ENCODE data around the gene CHPF. TPM values are rescaled to one million over a fixed set of nuclear protein-coding genes. Genes with fewer than 3 reads are reported as not detected.

CHPF gene
- total RNA-seq, 1 experiment from 2014 or later = 13.8 TPM

DNA sequence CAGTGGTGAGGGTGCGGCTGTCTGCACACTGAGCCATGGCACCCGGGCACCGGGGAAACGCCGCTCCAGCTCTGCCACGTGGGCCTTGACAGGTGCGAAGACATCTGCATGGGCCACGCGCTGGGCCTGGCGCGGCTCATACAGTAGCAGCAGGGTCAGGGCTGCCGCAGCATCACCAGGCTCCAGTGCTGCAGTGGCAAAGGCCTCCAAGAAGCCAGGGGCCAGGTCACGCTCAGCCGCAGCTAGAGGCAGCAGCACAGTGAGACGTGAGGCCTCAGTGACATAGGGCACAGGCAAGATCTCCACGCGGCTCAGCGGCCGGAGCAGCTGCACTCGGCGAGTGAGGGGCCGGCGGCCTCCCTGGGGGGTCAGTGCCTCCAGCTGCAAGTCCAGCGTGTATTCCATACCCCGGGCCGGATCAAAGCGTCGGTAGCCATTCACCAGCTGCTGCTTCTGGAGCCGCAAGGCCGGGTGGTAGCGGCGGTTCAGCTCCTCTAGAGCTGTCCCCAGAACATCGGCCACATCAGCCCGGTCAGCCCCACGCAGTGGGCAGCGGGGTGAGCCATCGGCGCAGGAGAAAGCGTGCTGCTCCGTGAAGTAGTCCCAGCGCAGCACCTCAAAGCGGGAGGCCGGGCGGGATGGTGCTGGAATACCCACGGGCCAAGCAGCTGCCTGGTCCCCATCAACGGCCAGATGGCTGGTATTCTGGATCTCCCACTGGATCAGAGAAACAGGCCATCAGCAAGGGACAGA lies 3.5 kb downstream of the CHPF start:
- no peak overlapping the region for H3K27ac ChIP-seq (ENCODE audit: low read depth, low read length, poor library complexity, severe bottlenecking)
- DNase-seq (ENCODE audit: low spot score) = no peak
- H3K9me3 ChIP-seq (ENCODE audit: low read depth, low read length, poor library complexity, severe bottlenecking) = no peaks in the 10 kb centered on the region
- H3K27me3 ChIP-seq (replicated peaks; ENCODE audit: insufficient read depth, low read depth, low read length, poor library complexity) = no peaks in the 10 kb centered on the region
- no TSS peak for BruUV-seq (replicated peaks)
- TF ChIP-seq, protein P1, sequence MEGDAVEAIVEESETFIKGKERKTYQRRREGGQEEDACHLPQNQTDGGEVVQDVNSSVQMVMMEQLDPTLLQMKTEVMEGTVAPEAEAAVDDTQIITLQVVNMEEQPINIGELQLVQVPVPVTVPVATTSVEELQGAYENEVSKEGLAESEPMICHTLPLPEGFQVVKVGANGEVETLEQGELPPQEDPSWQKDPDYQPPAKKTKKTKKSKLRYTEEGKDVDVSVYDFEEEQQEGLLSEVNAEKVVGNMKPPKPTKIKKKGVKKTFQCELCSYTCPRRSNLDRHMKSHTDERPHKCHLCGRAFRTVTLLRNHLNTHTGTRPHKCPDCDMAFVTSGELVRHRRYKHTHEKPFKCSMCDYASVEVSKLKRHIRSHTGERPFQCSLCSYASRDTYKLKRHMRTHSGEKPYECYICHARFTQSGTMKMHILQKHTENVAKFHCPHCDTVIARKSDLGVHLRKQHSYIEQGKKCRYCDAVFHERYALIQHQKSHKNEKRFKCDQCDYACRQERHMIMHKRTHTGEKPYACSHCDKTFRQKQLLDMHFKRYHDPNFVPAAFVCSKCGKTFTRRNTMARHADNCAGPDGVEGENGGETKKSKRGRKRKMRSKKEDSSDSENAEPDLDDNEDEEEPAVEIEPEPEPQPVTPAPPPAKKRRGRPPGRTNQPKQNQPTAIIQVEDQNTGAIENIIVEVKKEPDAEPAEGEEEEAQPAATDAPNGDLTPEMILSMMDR (conservative IDR thresholded peaks at IDR 0.05; ENCODE audit: low read depth, low read length) = no peak
- no peak for TF ChIP-seq EZH2 (IDR thresholded peaks at IDR 0.05; ENCODE audit: borderline replicate concordance, low read depth, low read length, poor library complexity, severe bottlenecking)
- intact Hi-C loops (cut with micrococcal nuclease; ENCODE audit: unreplicated experiment) = no loop called here
- ChIA-PET CTCF (interaction anchor here (0.6 kb wide), 1 partner anchor 183 kb away, joined by 6 read pairs; no protein-coding TSS in a partner anchor), POLR2A (ENCODE audit: low non-redundant PET) (no interaction called here)
- no peak overlapping the region for H3K4me3 ChIP-seq (ENCODE audit: low read depth, low read length, poor library complexity, severe bottlenecking)
- H3K4me1 ChIP-seq (ENCODE audit: insufficient read depth, low read length, poor library complexity, severe bottlenecking) = peaks cover 17% of the 10 kb centered on the region
- H3K36me3 ChIP-seq (ENCODE audit: insufficient read depth, low read length, poor library complexity, severe bottlenecking) = peaks cover 3% of the 10 kb centered on the region

DNA sequence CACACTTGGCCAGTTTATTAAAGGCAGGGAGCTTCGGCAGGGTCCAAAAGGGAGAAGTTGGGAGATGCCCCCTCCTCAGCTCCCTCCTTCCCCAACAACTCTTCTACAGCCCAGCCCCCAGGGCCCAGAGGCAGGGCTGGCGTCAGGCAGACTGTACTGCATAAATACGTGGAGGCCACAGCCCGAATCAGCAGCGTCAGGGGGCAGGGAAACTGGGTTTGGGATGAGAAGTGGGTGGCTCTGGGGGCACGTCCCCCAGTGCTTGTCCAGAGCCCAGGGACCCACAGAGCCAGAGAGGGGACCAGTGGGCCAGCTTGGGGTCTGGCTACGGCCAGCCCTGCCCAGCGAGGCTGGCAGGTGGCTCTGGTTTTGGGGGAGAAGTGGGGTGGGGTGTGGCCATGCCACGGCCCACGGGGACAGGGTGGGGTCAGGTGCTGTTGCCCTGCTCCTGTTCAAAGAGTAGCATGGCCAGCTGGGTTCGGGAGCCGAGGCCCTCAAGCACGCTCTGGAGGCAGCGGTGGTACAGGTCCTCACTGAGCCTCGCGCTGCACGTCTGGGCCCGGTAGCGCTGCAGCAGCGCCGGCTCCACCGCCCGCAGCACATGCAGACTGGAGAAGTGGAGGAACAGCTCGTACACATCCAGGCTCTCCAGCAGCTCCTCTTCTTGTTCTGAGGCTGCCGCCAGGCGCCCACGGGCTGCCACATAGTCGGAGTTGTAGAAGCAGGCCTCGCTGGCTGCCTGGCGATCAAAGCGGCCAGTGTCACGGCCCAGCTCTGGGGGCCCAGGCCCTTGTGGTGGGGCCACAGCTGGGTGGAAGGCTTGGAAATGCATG lies 4.4 kb downstream of the CHPF start:
- Histone ChIP-seq H3K27ac (ENCODE audit: low read depth, low read length, poor library complexity, severe bottlenecking) (no peak overlapping the region), H3K9me3 (ENCODE audit: low read depth, low read length, poor library complexity, severe bottlenecking) (no peaks in the 10 kb centered on the region), H3K4me1 (ENCODE audit: insufficient read depth, low read length, poor library complexity, severe bottlenecking) (peaks cover 12% of the 10 kb centered on the region), H3K36me3 (ENCODE audit: insufficient read depth, low read length, poor library complexity, severe bottlenecking) (peaks cover 3% of the 10 kb centered on the region), H3K4me3 (ENCODE audit: low read depth, low read length, poor library complexity, severe bottlenecking) (no peak overlapping the region), H3K27me3 (replicated peaks; ENCODE audit: insufficient read depth, low read depth, low read length, poor library complexity) (no peaks in the 10 kb centered on the region)
- POLR2A ChIA-PET (ENCODE audit: low non-redundant PET) = no interaction called here
- no peak for TF ChIP-seq EZH2 (IDR thresholded peaks at IDR 0.05; ENCODE audit: borderline replicate concordance, low read depth, low read length, poor library complexity, severe bottlenecking)
- TF ChIP-seq, protein P1 (conservative IDR thresholded peaks at IDR 0.05; ENCODE audit: low read depth, low read length) = no peak
- CTCF ChIA-PET = interaction anchor here (0.6 kb wide), 1 partner anchor 182 kb away, joined by 6 read pairs; no protein-coding TSS in a partner anchor
- no peak for DNase-seq (ENCODE audit: low spot score)
- intact Hi-C loops (cut with micrococcal nuclease; ENCODE audit: unreplicated experiment) = no loop called here
- no TSS peak for BruUV-seq (replicated peaks)

DNA sequence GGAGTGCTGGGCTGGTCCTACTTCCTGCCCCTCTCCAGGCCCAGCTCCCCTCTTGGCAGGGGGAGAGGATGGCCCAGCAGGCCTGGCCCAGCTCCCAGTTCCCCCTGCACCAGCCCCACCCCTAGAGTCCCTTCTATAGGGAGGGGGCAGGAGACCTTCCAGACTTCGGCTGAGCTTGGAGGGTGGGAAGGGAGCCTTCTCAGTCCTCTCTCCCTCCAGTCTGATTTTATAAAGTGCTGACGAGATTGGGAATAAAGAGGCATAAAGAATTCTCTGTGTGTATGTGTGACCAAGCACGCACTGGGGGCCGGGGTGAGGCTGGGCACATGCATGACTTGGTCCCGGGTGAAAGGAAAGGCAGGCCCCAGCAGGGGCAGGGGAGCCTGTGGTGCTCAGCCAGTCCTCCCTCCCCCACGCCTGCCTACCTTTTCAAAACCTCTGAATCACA lies 5.1 kb downstream of the CHPF start:
- no peak for DNase-seq (ENCODE audit: low spot score)
- intact Hi-C loops (cut with micrococcal nuclease; ENCODE audit: unreplicated experiment) = no loop called here
- BruUV-seq (replicated peaks) = no TSS peak
- peaks cover 3% of the 10 kb centered on the region for H3K36me3 ChIP-seq (ENCODE audit: insufficient read depth, low read length, poor library complexity, severe bottlenecking)
- H3K9me3 ChIP-seq (ENCODE audit: low read depth, low read length, poor library complexity, severe bottlenecking) = no peaks in the 10 kb centered on the region
- ChIA-PET CTCF (no interaction called here), POLR2A (ENCODE audit: low non-redundant PET) (no interaction called here)
- peaks cover 12% of the 10 kb centered on the region for H3K4me1 ChIP-seq (ENCODE audit: insufficient read depth, low read length, poor library complexity, severe bottlenecking)
- H3K4me3 ChIP-seq (ENCODE audit: low read depth, low read length, poor library complexity, severe bottlenecking) = no peak overlapping the region
- no peaks in the 10 kb centered on the region for H3K27me3 ChIP-seq (replicated peaks; ENCODE audit: insufficient read depth, low read depth, low read length, poor library complexity)
- no peak for TF ChIP-seq EZH2 (IDR thresholded peaks at IDR 0.05; ENCODE audit: borderline replicate concordance, low read depth, low read length, poor library complexity, severe bottlenecking)
- TF ChIP-seq, protein P1 (conservative IDR thresholded peaks at IDR 0.05; ENCODE audit: low read depth, low read length) = no peak
- peak overlapping the region; percentile 23 for H3K27ac ChIP-seq (ENCODE audit: low read depth, low read length, poor library complexity, severe bottlenecking)

Data from A673 (cell line).